GM12865 (cell line): ENCODE measurements around the gene SMAP1.

ENCODE experiments used
- DNase-seq: peaks from one replicate; pipeline ENCODE4 v3.0.0; 2010; ENCODE audit warnings: low read depth
- H3K4me3 ChIP-seq: 2 replicates; pipeline ENCODE4 v1.5.1; 2011; ENCODE audit warnings: mild to moderate bottlenecking, low read depth, low read length, control low read depth
- CTCF ChIP-seq: IDR thresholded peaks from 2 replicates; pipeline ENCODE4 v1.5.1; 2011; ENCODE audit warnings: low read length, control low read depth, low read depth, inconsistent platforms; ENCODE audit not compliant: insufficient read depth; ENCODE audit errors: missing control alignments

Gene SMAP1

GRCh38 chr6:70874181-70874913 lies 206.7 kb downstream of the SMAP1 start:
- no peak for TF ChIP-seq CTCF
- no peak for DNase-seq
- no peak overlapping the region for H3K4me3 ChIP-seq

GRCh38 chr6:70879496-70879895 lies 211.8 kb downstream of the SMAP1 start:
- TF ChIP-seq CTCF: no peak
- DNase-seq: no peak

DNA sequence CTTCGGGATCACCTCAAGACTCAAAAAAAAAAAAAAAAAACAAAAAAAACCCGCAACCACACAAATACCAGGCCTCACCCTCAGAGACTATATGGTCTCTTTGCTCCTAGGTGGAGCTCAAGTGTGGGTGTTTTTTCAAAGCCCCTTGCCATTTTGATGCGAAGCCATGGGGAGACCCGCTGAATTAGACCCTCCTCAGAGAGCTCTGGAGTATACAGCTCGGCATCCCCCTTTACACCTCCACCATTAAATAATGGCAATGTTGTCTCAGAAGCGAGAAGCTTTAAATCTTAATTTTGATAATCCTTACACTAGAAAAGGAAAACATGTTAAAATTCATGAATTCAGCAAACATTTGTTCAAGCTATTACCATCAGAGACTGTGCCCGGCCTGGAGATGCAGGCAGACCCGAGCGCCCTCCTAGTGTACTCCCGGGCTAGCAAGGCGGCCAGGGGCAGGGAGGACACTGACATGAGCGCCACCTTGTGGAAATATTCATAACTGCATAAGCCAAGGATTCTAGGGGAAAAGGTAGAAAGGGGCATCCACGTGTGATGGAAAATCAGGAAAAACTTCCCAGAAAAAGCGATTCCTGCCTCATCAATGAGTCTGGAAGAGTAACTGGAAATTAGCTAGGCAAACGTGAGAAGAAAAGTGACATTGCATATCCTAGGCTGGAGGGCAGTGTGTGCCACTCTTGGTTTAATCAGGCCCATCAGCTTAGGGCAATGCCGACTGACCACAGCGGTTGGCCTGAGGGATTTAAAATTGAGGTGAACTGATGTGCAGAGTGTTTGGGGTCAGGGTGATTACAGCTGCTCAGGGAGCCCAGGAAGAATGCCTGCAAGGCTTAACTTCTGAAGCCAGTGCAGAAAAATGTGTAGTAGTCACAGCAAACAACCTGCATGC lies 216.6 kb downstream of the SMAP1 start:
- TF ChIP-seq CTCF: peak; percentile 79
- no peak overlapping the region for H3K4me3 ChIP-seq
- DNase-seq: peak; percentile 62

More at GRCh38 chr6:70879496-70879895, 211.8 kb downstream of the SMAP1 start:
- no peak overlapping the region for H3K4me3 ChIP-seq

DNA sequence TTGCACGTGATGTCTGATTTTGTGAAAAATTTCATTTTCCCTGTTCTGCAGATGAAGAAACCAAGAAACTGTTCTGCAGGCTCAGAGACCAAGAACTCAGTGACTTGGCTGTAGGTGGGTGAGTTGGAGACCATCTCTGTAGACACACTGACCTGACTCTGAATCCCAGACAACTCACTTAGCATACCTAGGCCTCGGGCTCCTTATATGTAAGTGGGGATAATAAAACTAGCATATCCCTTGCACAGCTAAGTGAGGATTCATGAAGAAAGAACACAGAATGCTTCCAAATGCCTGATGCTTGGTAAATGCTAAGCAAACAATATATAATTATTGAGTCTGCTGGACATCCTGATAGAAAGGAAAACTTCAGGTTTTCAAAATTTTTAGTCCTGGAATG lies 218.4 kb downstream of the SMAP1 start:
- no peak for TF ChIP-seq CTCF

GRCh38 chr6:70886661-70887060 lies 219.0 kb downstream of the SMAP1 start:
- no peak for DNase-seq
- H3K4me3 ChIP-seq: no peak overlapping the region
- no peak for TF ChIP-seq CTCF

More for the DNA sequence above, 218.4 kb downstream of the SMAP1 start:
- DNase-seq: no peak
- H3K4me3 ChIP-seq: no peak overlapping the region

DNA sequence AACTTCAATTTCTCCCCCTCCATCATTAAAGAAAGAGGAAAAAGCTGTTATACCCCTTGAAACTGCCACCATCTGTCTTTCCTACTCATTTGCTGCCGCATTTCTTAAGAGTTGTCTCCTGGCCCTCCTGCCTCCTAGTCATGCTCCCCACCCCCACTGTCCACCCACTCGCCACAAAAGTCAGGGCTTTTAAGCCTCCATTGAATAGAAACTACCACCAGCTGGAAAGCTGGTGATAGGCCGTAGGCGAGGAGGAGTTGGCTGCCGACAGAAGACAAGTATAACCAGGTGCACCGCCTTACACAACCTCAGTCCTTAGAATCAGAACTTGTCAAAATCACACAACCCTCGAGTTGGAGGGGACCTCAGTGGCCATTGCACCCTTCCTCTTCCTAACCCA lies 221.6 kb downstream of the SMAP1 start:
- no peak for DNase-seq
- no peak for TF ChIP-seq CTCF
- no peak overlapping the region for H3K4me3 ChIP-seq
